HL-60 (cell line): Measurements from ENCODE around the gene ARID1B.

Experiments
- DNase-seq, 2 experiments: peaks; one replicate each; pipeline ENCODE4 v3.0.0-alpha.2; 2010 to 2020; ENCODE audit warnings: low read depth in 1 of 2, low spot score in 1 of 2
- H3K27ac ChIP-seq: fragments of 250-450 bp; sonication (Bioruptor Pico); replicated peaks from 2 replicates; pipeline ENCODE4 v1.5.1; 2020; ENCODE audit warnings: mild to moderate bottlenecking, moderate library complexity
- H3K27me3 ChIP-seq: fragments of 250-450 bp; sonication (Bioruptor Pico); 2 replicates; pipeline ENCODE4 v1.5.1; 2021; ENCODE audit warnings: mild to moderate bottlenecking, moderate library complexity; ENCODE audit not compliant: insufficient read depth, poor library complexity, severe bottlenecking
- H3K4me3 ChIP-seq: replicated peaks from 2 replicates; pipeline ENCODE4 v1.5.1; 2011; ENCODE audit warnings: mild to moderate bottlenecking, control low read depth, low read length; ENCODE audit not compliant: insufficient read depth
- CTCF ChIP-seq: IDR thresholded peaks from one replicate; pipeline ENCODE4 v1.5.1; 2011; ENCODE audit warnings: low read length, control low read depth, inconsistent platforms; ENCODE audit not compliant: insufficient read depth
- GABPA ChIP-seq: IDR thresholded peaks from 2 replicates; pipeline ENCODE4 v1.6.1; 2012; ENCODE audit warnings: low read depth
- POLR2AphosphoS5 ChIP-seq: IDR thresholded peaks from 2 replicates; pipeline ENCODE4 v1.6.1; 2012; ENCODE audit warnings: low read depth
- REST ChIP-seq: IDR thresholded peaks from 2 replicates; pipeline ENCODE4 v1.6.1; 2012; ENCODE audit warnings: low read depth; ENCODE audit not compliant: insufficient replicate concordance
- SPI1 ChIP-seq: IDR thresholded peaks from 2 replicates; pipeline ENCODE4 v1.6.1; 2012; ENCODE audit warnings: low read depth, mild to moderate bottlenecking, borderline replicate concordance

ARID1B gene

GRCh38 chr6:156845454-156846155 lies 68.4 kb downstream of the ARID1B start:
- no peak for TF ChIP-seq GABPA
- no peak for TF ChIP-seq CTCF
- no peak for TF ChIP-seq POLR2AphosphoS5
- TF ChIP-seq REST = no peak
- TF ChIP-seq SPI1 = no peak
- no peak overlapping the region for H3K27ac ChIP-seq
- DNase-seq = no peak
- no peak overlapping the region for H3K4me3 ChIP-seq
- H3K27me3 ChIP-seq = no peaks in the 10 kb centered on the region

- Histone ChIP-seq H3K27ac (no peak overlapping the region), H3K27me3 (no peaks in the 10 kb centered on the region), H3K4me3 (no peak overlapping the region)
- TF ChIP-seq GABPA (no peak), POLR2AphosphoS5 (no peak), REST (no peak), SPI1 (no peak)
- DNase-seq = no peak
Measured at GRCh38 chr6:156846845-156847599, 69.8 kb downstream of the ARID1B start.

- no peak for DNase-seq
- Histone ChIP-seq H3K27me3 (no peaks in the 10 kb centered on the region), H3K4me3 (no peak overlapping the region), H3K27ac (no peak overlapping the region)
- TF ChIP-seq SPI1 (no peak), GABPA (no peak), CTCF (no peak), REST (no peak), POLR2AphosphoS5 (no peak)
Measured at GRCh38 chr6:156848123-156848522, 70.9 kb downstream of the ARID1B start.
